PC-3 (cell line): ENCODE data around the gene GPA33. TPM values are rescaled to one million over a fixed set of nuclear protein-coding genes. Genes with fewer than 3 reads are reported as not detected.

Experiments used
- ATAC-seq: fragments of 200-7000 bp; cut with Tn5 transposase; 2 replicates; pipeline ENCODE4 v1.9.1; 2020; ENCODE audit warnings: mild to moderate bottlenecking, moderate library complexity
- BruUV-seq: library from RNA; stranded (reverse); fragments of 400-500 nt; replicated peaks from 2 replicates; lab custom pipeline; 2021; lab: Mats Ljungman, UMichigan
- CTCF ChIA-PET: fragments of 300-600 bp; sonication (Branson Sonifier 250); formaldehyde crosslinking; loops from one replicate; lab custom pipeline; 2022; ENCODE audit warnings: antibody characterized with exemption; lab: Charles Lee
- POLR2A ChIA-PET: fragments of 300-600 bp; sonication (Branson Sonifier 250); formaldehyde crosslinking; loops from one replicate; lab custom pipeline; 2022; ENCODE audit warnings: antibody characterized with exemption; ENCODE audit not compliant: unreplicated experiment; lab: Charles Lee
- DNase-seq: peaks from one replicate; pipeline ENCODE4 v3.0.0-alpha.2; 2015
- H2AFZ ChIP-seq: fragments of 300-600 bp; sonication (generic); 2 replicates; pipeline ENCODE4 v1.6.0; 2016; ENCODE audit warnings: antibody characterized with exemption, low read length
- H3F3A ChIP-seq: fragments of 300-600 bp; sonication (generic); one replicate; pipeline ENCODE4 v1.6.0; 2017; ENCODE audit warnings: antibody characterized with exemption, low read length, control low read depth, mild to moderate bottlenecking; ENCODE audit not compliant: unreplicated experiment
- H3K27ac ChIP-seq: fragments of 300-600 bp; sonication (generic); 2 replicates; pipeline ENCODE4 v1.5.1; 2016; ENCODE audit warnings: mild to moderate bottlenecking, low read length
- H3K27me3 ChIP-seq: fragments of 300-600 bp; sonication (generic); 2 replicates; pipeline ENCODE4 v1.6.1; 2016; ENCODE audit warnings: low read length, mixed read lengths
- H3K36me3 ChIP-seq: fragments of 300-600 bp; sonication (generic); 2 replicates; pipeline ENCODE4 v1.6.1; 2016; ENCODE audit warnings: low read depth, mixed run types, low read length, mixed read lengths
- H3K4me1 ChIP-seq: fragments of 300-600 bp; sonication (generic); 2 replicates; pipeline ENCODE4 v1.5.1; 2016; ENCODE audit warnings: low read length; ENCODE audit not compliant: insufficient read depth
- H3K4me2 ChIP-seq: fragments of 300-600 bp; sonication (generic); 2 replicates; pipeline ENCODE4 v1.6.0; 2016; ENCODE audit warnings: low read length
- H3K4me3 ChIP-seq: fragments of 300-600 bp; sonication (generic); 2 replicates; pipeline ENCODE4 v1.5.1; 2016; ENCODE audit warnings: mild to moderate bottlenecking, low read length, mixed read lengths
- H3K79me2 ChIP-seq: fragments of 300-600 bp; sonication (generic); 2 replicates; pipeline ENCODE4 v1.6.1; 2017; ENCODE audit warnings: low read length, mixed read lengths
- H3K9ac ChIP-seq: fragments of 300-600 bp; sonication (generic); 2 replicates; pipeline ENCODE4 v1.6.0; 2016; ENCODE audit warnings: mild to moderate bottlenecking, low read length
- H3K9me2 ChIP-seq: fragments of 300-600 bp; sonication (generic); replicated peaks from 2 replicates; pipeline ENCODE4 v1.6.1; 2016; ENCODE audit warnings: mixed run types, low read length, mixed read lengths
- H3K9me3 ChIP-seq: fragments of 300-600 bp; sonication (generic); 2 replicates; pipeline ENCODE4 v1.6.1; 2016; ENCODE audit warnings: low read length, mixed read lengths
- H4K20me1 ChIP-seq: fragments of 300-600 bp; sonication (generic); 2 replicates; pipeline ENCODE4 v1.6.1; 2016; ENCODE audit warnings: low read length, mixed read lengths
- EZH2 ChIP-seq: fragments of 300-600 bp; sonication (generic); IDR thresholded peaks from one replicate; pipeline ENCODE4 v1.6.1; 2017; ENCODE audit warnings: antibody characterized with exemption, mild to moderate bottlenecking, low read length; ENCODE audit not compliant: unreplicated experiment
- EZH2phosphoT487 ChIP-seq: fragments of 300-600 bp; sonication (generic); IDR thresholded peaks from 2 replicates; pipeline ENCODE4 v1.6.1; 2018; ENCODE audit warnings: mild to moderate bottlenecking, antibody characterized with exemption, low read length, borderline replicate concordance
- intact Hi-C: fragments of 100-400 bp; cut with micrococcal nuclease; formaldehyde crosslinking; loops from 2 replicates; pipeline ENCODE4 v1.9.0; 2023
- total RNA-seq: library from RNA; depleted of rRNA; stranded (reverse); fragments of >200 nt; gene quantifications from 2 replicates; pipeline ENCODE4 v1.2.3, GENCODE V29; 2014
- TF ChIP-seq, protein P1 (sequence below): fragments of 300-600 bp; sonication (generic); conservative IDR thresholded peaks from 2 replicates; pipeline ENCODE4 v1.5.1; 2017; ENCODE audit warnings: antibody characterized with exemption, low read depth, mild to moderate bottlenecking, low read length

GPA33 gene
- total RNA-seq, 1 experiment from 2014 or later = 0.04 TPM

DNA sequence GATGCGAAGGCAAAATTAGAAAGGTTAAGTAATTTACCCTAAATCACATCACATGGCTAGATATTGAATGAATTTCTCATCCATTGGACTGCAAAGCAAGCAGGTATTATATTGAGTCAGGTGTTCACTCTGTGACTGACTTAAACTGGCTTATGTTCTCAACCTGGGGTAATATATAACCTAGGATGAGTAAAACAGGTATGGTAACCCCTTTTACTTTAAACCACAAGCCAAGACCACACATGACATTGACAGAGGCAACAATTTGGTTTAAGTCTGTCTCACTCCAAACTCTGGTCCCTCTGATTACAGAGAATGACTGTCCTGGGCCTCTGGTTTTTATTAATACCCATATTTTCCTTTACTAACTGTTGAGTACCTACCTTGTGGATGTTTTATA is 67.8 kb downstream of the GPA33 start:
- no TSS peak for BruUV-seq
- no peaks in the 10 kb centered on the region for H3K9me3 ChIP-seq
- no peaks in the 10 kb centered on the region for H3K36me3 ChIP-seq
- no peak for ATAC-seq
- H4K20me1 ChIP-seq = no peaks in the 10 kb centered on the region
- H3K9me2 ChIP-seq = no peaks in the 10 kb centered on the region
- H3K9ac ChIP-seq = no peak overlapping the region
- H2AFZ ChIP-seq = no peak overlapping the region
- H3K27ac ChIP-seq = no peak overlapping the region
- no peak for DNase-seq
- POLR2A ChIA-PET = no interaction called here
- H3F3A ChIP-seq = no peaks in the 10 kb centered on the region
- intact Hi-C loops = no loop called here
- TF ChIP-seq EZH2phosphoT487 (no peak), EZH2 (no peak)
- TF ChIP-seq, protein P1, sequence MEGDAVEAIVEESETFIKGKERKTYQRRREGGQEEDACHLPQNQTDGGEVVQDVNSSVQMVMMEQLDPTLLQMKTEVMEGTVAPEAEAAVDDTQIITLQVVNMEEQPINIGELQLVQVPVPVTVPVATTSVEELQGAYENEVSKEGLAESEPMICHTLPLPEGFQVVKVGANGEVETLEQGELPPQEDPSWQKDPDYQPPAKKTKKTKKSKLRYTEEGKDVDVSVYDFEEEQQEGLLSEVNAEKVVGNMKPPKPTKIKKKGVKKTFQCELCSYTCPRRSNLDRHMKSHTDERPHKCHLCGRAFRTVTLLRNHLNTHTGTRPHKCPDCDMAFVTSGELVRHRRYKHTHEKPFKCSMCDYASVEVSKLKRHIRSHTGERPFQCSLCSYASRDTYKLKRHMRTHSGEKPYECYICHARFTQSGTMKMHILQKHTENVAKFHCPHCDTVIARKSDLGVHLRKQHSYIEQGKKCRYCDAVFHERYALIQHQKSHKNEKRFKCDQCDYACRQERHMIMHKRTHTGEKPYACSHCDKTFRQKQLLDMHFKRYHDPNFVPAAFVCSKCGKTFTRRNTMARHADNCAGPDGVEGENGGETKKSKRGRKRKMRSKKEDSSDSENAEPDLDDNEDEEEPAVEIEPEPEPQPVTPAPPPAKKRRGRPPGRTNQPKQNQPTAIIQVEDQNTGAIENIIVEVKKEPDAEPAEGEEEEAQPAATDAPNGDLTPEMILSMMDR = no peak
- CTCF ChIA-PET = no interaction called here
- H3K27me3 ChIP-seq = peaks cover 55% of the 10 kb centered on the region
- H3K4me1 ChIP-seq = no peaks in the 10 kb centered on the region
- H3K4me3 ChIP-seq = no peak overlapping the region
- H3K79me2 ChIP-seq = no peaks in the 10 kb centered on the region
- no peak overlapping the region for H3K4me2 ChIP-seq

- no peaks in the 10 kb centered on the region for H4K20me1 ChIP-seq
- no TSS peak for BruUV-seq
- H3K9ac ChIP-seq = no peak overlapping the region
- no peak overlapping the region for H3K27ac ChIP-seq
- no peaks in the 10 kb centered on the region for H3K4me1 ChIP-seq
- no peaks in the 10 kb centered on the region for H3K36me3 ChIP-seq
- no peaks in the 10 kb centered on the region for H3K9me3 ChIP-seq
- H3F3A ChIP-seq = no peaks in the 10 kb centered on the region
- peaks cover 65% of the 10 kb centered on the region for H3K27me3 ChIP-seq
- ATAC-seq = no peak
- no peaks in the 10 kb centered on the region for H3K79me2 ChIP-seq
- TF ChIP-seq EZH2 (no peak), EZH2phosphoT487 (no peak)
- TF ChIP-seq, protein P1 = no peak
- no peaks in the 10 kb centered on the region for H3K9me2 ChIP-seq
- ChIA-PET CTCF (no interaction called here), POLR2A (no interaction called here)
- H3K4me3 ChIP-seq = no peak overlapping the region
- no peak overlapping the region for H2AFZ ChIP-seq
- intact Hi-C loops = no loop called here
- no peak overlapping the region for H3K4me2 ChIP-seq
- no peak for DNase-seq
Observed at GRCh38 chr1:167016100-167016750, 74.0 kb downstream of the GPA33 start.

DNA sequence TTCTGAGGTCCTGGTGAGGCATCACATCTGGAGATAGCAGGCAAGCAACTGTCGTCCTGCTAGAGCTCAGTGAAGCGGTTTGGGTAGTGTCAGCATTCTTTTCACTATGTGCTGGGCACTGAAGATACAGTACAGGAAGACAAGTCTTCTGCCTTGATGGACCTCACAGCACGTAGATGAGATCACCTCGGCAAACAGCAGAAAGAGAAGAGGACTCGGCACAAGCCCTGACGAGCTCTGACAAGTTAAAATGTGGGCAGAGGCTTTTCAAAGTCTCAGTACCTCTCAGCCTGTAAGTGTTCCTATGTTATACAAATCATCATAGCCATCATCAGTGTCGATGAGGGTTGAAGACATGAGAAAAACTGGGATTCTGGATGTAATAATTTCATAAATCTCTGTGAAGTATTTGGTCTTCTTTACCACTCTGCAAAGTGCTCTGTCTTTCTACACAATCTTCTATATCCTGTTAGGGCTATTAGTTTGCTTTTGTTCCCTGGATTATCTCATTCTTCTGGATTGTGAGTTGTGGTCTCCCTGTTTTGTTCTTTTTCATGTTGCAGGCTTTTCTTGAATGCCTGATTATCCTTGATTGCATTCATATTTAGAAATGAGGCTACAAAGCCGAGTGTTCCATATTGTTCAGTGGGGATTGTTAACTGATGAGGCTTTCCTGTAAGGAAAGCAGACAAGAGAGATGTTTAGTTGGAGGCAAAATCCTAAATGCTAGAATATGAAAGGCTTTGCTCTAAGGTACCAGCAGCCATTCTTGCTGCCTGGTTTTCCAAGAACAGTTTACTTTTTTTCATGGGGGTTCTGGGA is 76.9 kb downstream of the GPA33 start:
- no peaks in the 10 kb centered on the region for H3K79me2 ChIP-seq
- H3K4me3 ChIP-seq = no peak overlapping the region

More for the DNA sequence above, 76.9 kb downstream of the GPA33 start:
- Histone ChIP-seq H3K27me3 (peaks cover 72% of the 10 kb centered on the region), H3F3A (no peaks in the 10 kb centered on the region), H3K4me1 (no peaks in the 10 kb centered on the region), H3K4me2 (no peak overlapping the region), H3K9me3 (no peaks in the 10 kb centered on the region), H4K20me1 (no peaks in the 10 kb centered on the region), H3K36me3 (no peaks in the 10 kb centered on the region), H3K27ac (no peak overlapping the region), H3K9me2 (no peaks in the 10 kb centered on the region), H2AFZ (no peak overlapping the region), H3K9ac (no peak overlapping the region)
- POLR2A ChIA-PET = no interaction called here
- TF ChIP-seq, protein P1 = no peak
- TF ChIP-seq EZH2phosphoT487 = no peak
- ATAC-seq (no peak), DNase-seq (no peak)
- CTCF ChIA-PET = no interaction called here
- intact Hi-C loops = no loop called here
- no TSS peak for BruUV-seq
